HG03521 (cell line): ENCODE measurements around the gene LIN54.

Experiments
- ATAC-seq: cut with Tn5 transposase; IDR thresholded peaks from one replicate; pipeline ENCODE4 v1.9.1; 2021; ENCODE audit warnings: mild to moderate bottlenecking, moderate library complexity; ENCODE audit not compliant: unreplicated experiment

LIN54 gene

GRCh38 chr4:82896755-82897154 is 113.9 kb downstream of the LIN54 start:
- no peak for ATAC-seq

- no peak for ATAC-seq
Observed at GRCh38 chr4:82893942-82894341, 116.7 kb downstream of the LIN54 start.

- no peak for ATAC-seq
Observed at GRCh38 chr4:82892467-82892802, 118.2 kb downstream of the LIN54 start.

- no peak for ATAC-seq
Observed at GRCh38 chr4:82891707-82892466, 118.7 kb downstream of the LIN54 start.

GRCh38 chr4:82890901-82891706 is 119.5 kb downstream of the LIN54 start, which contains the start of gene SEC31A:
Gene SEC31A, minus strand, starts transcription at chr4:82891153. Its CDS starts 9,217 bp downstream, at chr4:82881936.
- ATAC-seq, result peak; percentile 93

- ATAC-seq, result no peak
Observed at GRCh38 chr4:82890528-82890900, 120.1 kb downstream of the LIN54 start.

- ATAC-seq, result no peak
Observed at GRCh38 chr4:82889287-82889686, 121.3 kb downstream of the LIN54 start.

GRCh38 chr4:82886147-82886942 is 124.3 kb downstream of the LIN54 start:
- no peak for ATAC-seq

- no peak for ATAC-seq
Observed at GRCh38 chr4:82885410-82885809, 125.2 kb downstream of the LIN54 start.
